Vagina (tissue), 2 donors: ENCODE results near the gene RASGRP2. TPM values are rescaled to one million over a fixed set of nuclear protein-coding genes. Genes with fewer than 3 reads are reported as not detected.

Source experiments
- DNase-seq, 2 donors: peaks; one replicate each; pipeline ENCODE4 v3.0.0-alpha.2; 2017; ENCODE audit errors: extremely low spot score in 2 of 2
- H3K27ac ChIP-seq: fragments of 200-600 bp; sonication (generic); one replicate; pipeline ENCODE4 v1.5.1; 2019
- H3K27me3 ChIP-seq: fragments of 200-600 bp; sonication (generic); one replicate; pipeline ENCODE4 v1.5.1; 2019
- H3K36me3 ChIP-seq, 2 donors: fragments of 200-600 bp; sonication (generic); one replicate each; pipeline ENCODE4 v1.5.1; 2017 to 2019
- H3K4me1 ChIP-seq: fragments of 200-600 bp; sonication (generic); one replicate; pipeline ENCODE4 v1.5.1; 2019
- H3K4me3 ChIP-seq, 2 donors: fragments of 200-600 bp; sonication (generic); 1 replicate in 1 of 2; 2 replicates in 1 of 2; pipeline ENCODE4 v1.5.1; 2016 to 2019
- H3K9me3 ChIP-seq: fragments of 200-600 bp; sonication (generic); one replicate; pipeline ENCODE4 v1.5.1; 2019
- CTCF ChIP-seq, 3 experiments: fragments of 450-650 bp in 2 of 3; fragments of 200-600 bp in 1 of 3; sonication (generic) in 1 of 3; IDR thresholded peaks; one replicate each; pipeline ENCODE4 v1.5.1; 2017 to 2019; ENCODE audit warnings: antibody characterized with exemption in 3 of 3, mild to moderate bottlenecking in 2 of 3, moderate library complexity in 2 of 3
- POLR2A ChIP-seq, 2 donors: fragments of 450-650 bp; IDR thresholded peaks; one replicate each; pipeline ENCODE4 v1.6.1; 2017; ENCODE audit warnings: antibody characterized with exemption in 2 of 2, mild to moderate bottlenecking in 2 of 2, moderate library complexity in 2 of 2
- POLR2AphosphoS5 ChIP-seq, 2 donors: sonication (generic); formaldehyde crosslinking; IDR thresholded peaks; one replicate each; pipeline ENCODE4 v1.9.0; 2017; ENCODE audit warnings: antibody characterized with exemption in 2 of 2, mild to moderate bottlenecking in 2 of 2, low read depth in 1 of 2; ENCODE audit not compliant: insufficient read depth in 1 of 2
- intact Hi-C: fragments of 100-400 bp; cut with DNase I; formaldehyde crosslinking; loops from one replicate; pipeline ENCODE4 v1.15.1; 2023
- total RNA-seq: library from RNA; depleted of rRNA; stranded (reverse); fragments of >200 nt; gene quantifications from one replicate; pipeline ENCODE4 v1.2.3, GENCODE V29; 2016

The RASGRP2 gene
- total RNA-seq, 1 donor from 2014 or later, result 27.5 TPM

- intact Hi-C loops, result no loop called here
- Histone ChIP-seq H3K4me1 (peaks cover 35% of the 10 kb centered on the region), H3K27ac (no peak overlapping the region), H3K36me3 (peaks cover 12 to 98% of the 10 kb centered on the region in 2 donors), H3K9me3 (no peaks in the 10 kb centered on the region), H3K27me3 (no peaks in the 10 kb centered on the region), H3K4me3 (no peak overlapping the region)
- no peak for TF ChIP-seq CTCF (IDR thresholded peaks at IDR 0.05)
- no peak for TF ChIP-seq POLR2AphosphoS5 (IDR thresholded peaks at IDR 0.05; ENCODE audit: insufficient read depth in 1 of 2, low read depth in 1 of 2)
- TF ChIP-seq POLR2A (IDR thresholded peaks at IDR 0.05), result no peak
- no peak for DNase-seq
Measured at GRCh38 chr11:64766881-64767280, 22.9 kb upstream of the RASGRP2 start.

- TF ChIP-seq POLR2A (IDR thresholded peaks at IDR 0.05), result no peak
- Histone ChIP-seq H3K27me3 (no peaks in the 10 kb centered on the region), H3K4me3 (no peak overlapping the region), H3K9me3 (no peaks in the 10 kb centered on the region), H3K27ac (no peak overlapping the region), H3K36me3 (peaks cover 12 to 92% of the 10 kb centered on the region in 2 donors), H3K4me1 (peaks cover 36% of the 10 kb centered on the region)
- intact Hi-C loops, result no loop called here
- no peak for DNase-seq
Measured at GRCh38 chr11:64765851-64766665, 22.1 kb upstream of the RASGRP2 start.

GRCh38 chr11:64765291-64765850 is 21.4 kb upstream of the RASGRP2 start:
- intact Hi-C loops, result no loop called here
- no peak for TF ChIP-seq POLR2A (IDR thresholded peaks at IDR 0.05)
- TF ChIP-seq CTCF (IDR thresholded peaks at IDR 0.05), result no peak
- no peak for TF ChIP-seq POLR2AphosphoS5 (IDR thresholded peaks at IDR 0.05; ENCODE audit: insufficient read depth in 1 of 2, low read depth in 1 of 2)
- no peak overlapping the region for H3K27ac ChIP-seq
- no peaks in the 10 kb centered on the region for H3K9me3 ChIP-seq
- H3K27me3 ChIP-seq, result no peaks in the 10 kb centered on the region
- peaks cover 12 to 85% of the 10 kb centered on the region in 2 donors for H3K36me3 ChIP-seq
- peaks cover 43% of the 10 kb centered on the region for H3K4me1 ChIP-seq
- DNase-seq, result no peak
- H3K4me3 ChIP-seq, result no peak overlapping the region

GRCh38 chr11:64764753-64765152 is 20.8 kb upstream of the RASGRP2 start:
- peaks cover 49% of the 10 kb centered on the region for H3K4me1 ChIP-seq
- H3K36me3 ChIP-seq, result peaks cover 11 to 78% of the 10 kb centered on the region in 2 donors
- no peaks in the 10 kb centered on the region for H3K9me3 ChIP-seq
- no peak overlapping the region for H3K27ac ChIP-seq
- TF ChIP-seq POLR2AphosphoS5 (IDR thresholded peaks at IDR 0.05; ENCODE audit: insufficient read depth in 1 of 2, low read depth in 1 of 2) (no peak), POLR2A (IDR thresholded peaks at IDR 0.05) (no peak), CTCF (IDR thresholded peaks at IDR 0.05) (no peak)
- no peaks in the 10 kb centered on the region for H3K27me3 ChIP-seq
- intact Hi-C loops, result no loop called here
- H3K4me3 ChIP-seq, result no peak overlapping the region
- no peak for DNase-seq

GRCh38 chr11:64764040-64764611 is 20.2 kb upstream of the RASGRP2 start:
- H3K9me3 ChIP-seq, result no peaks in the 10 kb centered on the region
- TF ChIP-seq POLR2A (IDR thresholded peaks at IDR 0.05), result no peak
- TF ChIP-seq POLR2AphosphoS5 (IDR thresholded peaks at IDR 0.05; ENCODE audit: insufficient read depth in 1 of 2, low read depth in 1 of 2), result no peak
- no peak for TF ChIP-seq CTCF (IDR thresholded peaks at IDR 0.05)
- peaks cover 54% of the 10 kb centered on the region for H3K4me1 ChIP-seq
- no peaks in the 10 kb centered on the region for H3K27me3 ChIP-seq
- intact Hi-C loops, result no loop called here
- H3K4me3 ChIP-seq, result no peak overlapping the region
- no peak for DNase-seq
- H3K27ac ChIP-seq, result peak overlapping the region; percentile 60
- H3K36me3 ChIP-seq, result peaks cover 5 to 72% of the 10 kb centered on the region in 2 donors
